ENCODE data around the gene PRKD2.

Gene PRKD2

GRCh38 chr19:46691948-46692347, 25.0 kb downstream of the PRKD2 start:
- Mint-ChIP-seq H3K36me3 (ENCODE audit: low read depth) (peaks cover 92% of the 10 kb centered on the region), H3K27me3 (ENCODE audit: low read depth, poor library complexity) (no peaks in the 10 kb centered on the region), H3K4me1 (peaks cover 11% of the 10 kb centered on the region), H3K9me3 (no peaks in the 10 kb centered on the region), H3K4me3 (no peak overlapping the region), H3K27ac (no peak overlapping the region)
- DNase-seq: no peak
- TF ChIP-seq CTCF (IDR thresholded peaks at IDR 0.05): no peak

DNA sequence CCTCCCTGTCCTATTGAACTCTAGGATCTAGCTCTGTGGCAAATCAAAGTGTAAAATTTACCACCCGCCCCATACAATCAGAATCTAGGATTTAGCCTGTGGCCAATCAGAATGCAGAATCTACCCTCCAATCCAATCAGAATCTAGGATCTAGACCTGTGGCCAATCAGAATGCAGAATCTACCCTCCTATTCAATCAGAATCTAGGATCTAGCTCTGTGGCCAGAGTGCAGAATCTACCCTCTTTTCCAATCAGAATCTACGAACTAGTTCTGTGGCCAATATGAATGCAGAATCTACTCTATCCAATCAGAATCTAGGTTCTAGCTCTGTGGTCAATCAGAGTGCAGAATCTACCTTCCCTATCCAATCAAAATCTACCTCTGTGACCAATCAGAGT, 25.8 kb downstream of the PRKD2 start:
- no peak for DNase-seq
- peaks cover 2% of the 10 kb centered on the region for H3K4me1 Mint-ChIP-seq
- TF ChIP-seq CTCF (IDR thresholded peaks at IDR 0.05): no peak
- peaks cover 89% of the 10 kb centered on the region for H3K36me3 Mint-ChIP-seq (ENCODE audit: low read depth)
- no peak overlapping the region for H3K4me3 Mint-ChIP-seq
- no peak overlapping the region for H3K27ac Mint-ChIP-seq
- H3K27me3 Mint-ChIP-seq (ENCODE audit: low read depth, poor library complexity): no peaks in the 10 kb centered on the region
- H3K9me3 Mint-ChIP-seq: no peaks in the 10 kb centered on the region

- no peaks in the 10 kb centered on the region for H3K9me3 Mint-ChIP-seq
- DNase-seq: no peak
- no peak overlapping the region for H3K4me3 Mint-ChIP-seq
- TF ChIP-seq CTCF (IDR thresholded peaks at IDR 0.05): no peak
- no peak overlapping the region for H3K27ac Mint-ChIP-seq
- H3K27me3 Mint-ChIP-seq (ENCODE audit: low read depth, poor library complexity): no peaks in the 10 kb centered on the region
- H3K4me1 Mint-ChIP-seq: no peaks in the 10 kb centered on the region
- peaks cover 78% of the 10 kb centered on the region for H3K36me3 Mint-ChIP-seq (ENCODE audit: low read depth)
These were observed 27.6 kb downstream of the PRKD2 start for GRCh38 chr19:46689358-46689757.

DNA sequence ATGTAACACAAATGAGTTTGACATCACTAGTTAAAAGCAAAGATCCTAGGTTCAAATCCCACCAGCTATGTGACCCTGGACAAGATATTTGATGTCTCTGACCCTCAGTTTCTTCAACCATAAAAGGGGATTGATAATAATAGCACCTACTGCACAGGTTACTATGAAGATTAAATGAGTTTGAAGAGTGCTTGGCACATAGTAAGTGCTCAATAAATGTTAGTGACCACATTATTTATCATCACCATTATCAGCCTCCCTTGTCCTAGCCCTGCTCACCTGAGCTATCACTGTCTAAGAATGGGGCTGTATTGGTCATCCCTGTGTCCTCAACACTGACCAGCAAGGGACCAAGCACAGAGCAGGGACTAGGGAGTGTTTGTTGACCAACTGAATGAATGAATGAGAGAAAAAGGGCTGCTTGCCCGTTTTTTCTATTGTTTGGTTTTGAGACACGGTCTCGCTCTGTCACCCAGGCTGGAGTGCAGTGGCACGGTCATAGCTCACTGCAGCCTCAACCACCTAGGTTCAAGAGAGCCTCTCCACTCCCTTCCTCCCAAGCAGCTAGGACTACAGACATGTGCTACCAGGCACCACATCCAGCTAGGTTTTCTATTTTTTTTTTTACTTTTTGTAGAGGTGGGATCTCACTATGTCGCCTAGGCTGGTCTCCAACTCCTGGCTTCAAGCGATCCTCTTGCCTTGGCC, 29.3 kb downstream of the PRKD2 start:
- Mint-ChIP-seq H3K4me1 (no peaks in the 10 kb centered on the region), H3K27ac (no peak overlapping the region), H3K9me3 (no peaks in the 10 kb centered on the region), H3K36me3 (ENCODE audit: low read depth) (peaks cover 73% of the 10 kb centered on the region), H3K4me3 (no peak overlapping the region), H3K27me3 (ENCODE audit: low read depth, poor library complexity) (no peaks in the 10 kb centered on the region)
- no peak for DNase-seq
- TF ChIP-seq CTCF (IDR thresholded peaks at IDR 0.05): no peak

DNA sequence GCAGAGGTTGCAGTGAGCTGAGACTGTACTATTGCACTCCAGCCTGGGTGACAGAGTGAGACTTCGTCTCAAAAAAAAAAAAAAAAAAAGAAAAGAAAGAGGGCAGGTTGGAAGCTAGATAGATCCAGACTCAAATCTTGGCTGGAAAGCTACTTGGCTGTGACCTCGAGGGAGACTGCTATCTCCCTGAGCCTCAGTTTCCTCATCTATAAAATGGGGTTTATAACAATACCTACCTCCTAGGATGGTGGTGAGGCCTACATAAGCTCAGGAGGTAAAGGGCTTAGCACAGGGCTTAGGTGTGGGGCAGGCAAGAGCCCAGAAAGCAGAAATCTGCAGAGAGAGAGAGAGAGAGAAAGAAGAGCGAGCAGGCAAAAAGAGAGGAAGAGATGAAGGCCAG, 31.7 kb downstream of the PRKD2 start:
- no peak overlapping the region for H3K27ac Mint-ChIP-seq
- no peaks in the 10 kb centered on the region for H3K4me1 Mint-ChIP-seq
- TF ChIP-seq CTCF (IDR thresholded peaks at IDR 0.05): no peak
- no peak overlapping the region for H3K4me3 Mint-ChIP-seq
- no peaks in the 10 kb centered on the region for H3K9me3 Mint-ChIP-seq
- no peaks in the 10 kb centered on the region for H3K27me3 Mint-ChIP-seq (ENCODE audit: low read depth, poor library complexity)
- H3K36me3 Mint-ChIP-seq (ENCODE audit: low read depth): peaks cover 66% of the 10 kb centered on the region
- DNase-seq: no peak

- peaks cover 70% of the 10 kb centered on the region for H3K36me3 Mint-ChIP-seq (ENCODE audit: low read depth)
- no peaks in the 10 kb centered on the region for H3K9me3 Mint-ChIP-seq
- H3K4me1 Mint-ChIP-seq: no peaks in the 10 kb centered on the region
- H3K27ac Mint-ChIP-seq: no peak overlapping the region
- TF ChIP-seq CTCF (IDR thresholded peaks at IDR 0.05): no peak
- no peak overlapping the region for H3K4me3 Mint-ChIP-seq
- peak; percentile 40 for DNase-seq
- no peaks in the 10 kb centered on the region for H3K27me3 Mint-ChIP-seq (ENCODE audit: low read depth, poor library complexity)
These were observed 38.7 kb downstream of the PRKD2 start for GRCh38 chr19:46678110-46678732.
